Left lung (tissue), 10 donors: ENCODE results near the gene KCNC2. TPM values are rescaled to one million over a fixed set of nuclear protein-coding genes. Genes with fewer than 3 reads are reported as not detected.

Source experiments
- ATAC-seq: fragments of 200-7000 bp; cut with Tn5 transposase; one replicate; pipeline ENCODE4 v1.9.1; 2020; ENCODE audit warnings: moderate library complexity
- DNase-seq, 4 donors: peaks; one replicate each; pipeline ENCODE4 v3.0.0-alpha.2; 2013 to 2020
- H3K27ac ChIP-seq, 2 donors: fragments of 200-600 bp; sonication (generic) in 1 of 2; one replicate each; pipeline versions ENCODE4 v1.5.0 to v1.8.0; 2020 to 2021
- H3K27me3 ChIP-seq, 2 donors: fragments of 200-600 bp; sonication (generic) in 1 of 2; one replicate each; pipeline versions ENCODE4 v1.5.0 to v1.8.0; 2020 to 2021
- H3K36me3 ChIP-seq, 2 donors: fragments of 200-600 bp; sonication (generic) in 1 of 2; one replicate each; pipeline versions ENCODE4 v1.5.0 to v1.8.0; 2020 to 2021
- H3K4me1 ChIP-seq, 2 donors: fragments of 200-600 bp; one replicate each; pipeline ENCODE4 v1.8.0; 2021
- H3K4me3 ChIP-seq, 2 donors: fragments of 200-600 bp; sonication (generic) in 1 of 2; one replicate each; pipeline versions ENCODE4 v1.5.0 to v1.8.0; 2020 to 2021; ENCODE audit warnings: mild to moderate bottlenecking in 1 of 2
- H3K9me3 ChIP-seq, 2 donors: fragments of 200-600 bp; sonication (generic) in 1 of 2; one replicate each; pipeline versions ENCODE4 v1.5.0 to v1.8.0; 2020 to 2021
- intact Hi-C, 2 donors: fragments of 100-400 bp; cut with DNase I; formaldehyde crosslinking; loops; one replicate each; pipeline versions ENCODE4 v1.11.2 to v1.14.2; 2022
- polyA plus RNA-seq, 6 donors: library from polyadenylated mRNA; unstranded; fragments of 120-200 nt; gene quantifications; one replicate each; pipeline ENCODE4 v1.2.1, GENCODE V29; 2013; ENCODE audit not compliant: insufficient read length in 6 of 6
- total RNA-seq, 2 donors: library from RNA; stranded (reverse); fragmentation: NEBNext Ultra II Directional; extraction: Animal tissue kit (Norgen Biotek cat#: 25700); gene quantifications; one replicate each; pipeline ENCODE4 v1.2.1, GENCODE V29; 2021
- TF ChIP-seq, protein P1 (sequence below), 2 donors: fragments of 200-600 bp; sonication (generic) in 1 of 2; IDR thresholded peaks; one replicate each; pipeline versions ENCODE4 v1.5.0 to v1.8.0; 2021; ENCODE audit warnings: antibody characterized with exemption in 2 of 2
- donor health status: DM: no; HTN: yes; CAD: no.
- donor health status: DM: no; HTN: no; CAD: no.

The KCNC2 gene
- total and polyA plus RNA-seq, 8 donors: 0.10 to 0.42 (median 0.24) TPM; not detected in 5

- ATAC-seq: no peak
- no peaks in the 10 kb centered on the region for H3K4me1 ChIP-seq
These were observed 80.4 kb downstream of the KCNC2 start for GRCh38 chr12:75129275-75129674.

GRCh38 chr12:75121036-75121705 is 88.5 kb downstream of the KCNC2 start:
- Histone ChIP-seq H3K4me3 (no peak overlapping the region), H3K27me3 (no peaks in the 10 kb centered on the region), H3K9me3 (no peaks in the 10 kb centered on the region), H3K27ac (no peak overlapping the region), H3K4me1 (no peaks in the 10 kb centered on the region), H3K36me3 (no peaks in the 10 kb centered on the region)
- no peak for ATAC-seq
- TF ChIP-seq, protein P1, sequence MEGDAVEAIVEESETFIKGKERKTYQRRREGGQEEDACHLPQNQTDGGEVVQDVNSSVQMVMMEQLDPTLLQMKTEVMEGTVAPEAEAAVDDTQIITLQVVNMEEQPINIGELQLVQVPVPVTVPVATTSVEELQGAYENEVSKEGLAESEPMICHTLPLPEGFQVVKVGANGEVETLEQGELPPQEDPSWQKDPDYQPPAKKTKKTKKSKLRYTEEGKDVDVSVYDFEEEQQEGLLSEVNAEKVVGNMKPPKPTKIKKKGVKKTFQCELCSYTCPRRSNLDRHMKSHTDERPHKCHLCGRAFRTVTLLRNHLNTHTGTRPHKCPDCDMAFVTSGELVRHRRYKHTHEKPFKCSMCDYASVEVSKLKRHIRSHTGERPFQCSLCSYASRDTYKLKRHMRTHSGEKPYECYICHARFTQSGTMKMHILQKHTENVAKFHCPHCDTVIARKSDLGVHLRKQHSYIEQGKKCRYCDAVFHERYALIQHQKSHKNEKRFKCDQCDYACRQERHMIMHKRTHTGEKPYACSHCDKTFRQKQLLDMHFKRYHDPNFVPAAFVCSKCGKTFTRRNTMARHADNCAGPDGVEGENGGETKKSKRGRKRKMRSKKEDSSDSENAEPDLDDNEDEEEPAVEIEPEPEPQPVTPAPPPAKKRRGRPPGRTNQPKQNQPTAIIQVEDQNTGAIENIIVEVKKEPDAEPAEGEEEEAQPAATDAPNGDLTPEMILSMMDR (IDR thresholded peaks at IDR 0.05): no peak
- peak in 2 of 4 donors; percentile 68 to 69 for DNase-seq
- intact Hi-C loops: no loop called here

More at GRCh38 chr12:75129275-75129674, 80.4 kb downstream of the KCNC2 start:
- TF ChIP-seq, protein P1 (IDR thresholded peaks at IDR 0.05): no peak
- Histone ChIP-seq H3K9me3 (no peaks in the 10 kb centered on the region), H3K27me3 (no peaks in the 10 kb centered on the region), H3K36me3 (no peaks in the 10 kb centered on the region), H3K4me3 (no peak overlapping the region), H3K27ac (no peak overlapping the region)
- intact Hi-C loops: no loop called here
- no peak for DNase-seq

GRCh38 chr12:75120311-75120711 is 89.3 kb downstream of the KCNC2 start:
- no peaks in the 10 kb centered on the region for H3K4me1 ChIP-seq
- no peaks in the 10 kb centered on the region for H3K9me3 ChIP-seq
- TF ChIP-seq, protein P1 (IDR thresholded peaks at IDR 0.05): no peak
- no peak overlapping the region for H3K27ac ChIP-seq
- intact Hi-C loops: no loop called here
- no peaks in the 10 kb centered on the region for H3K36me3 ChIP-seq
- DNase-seq (peak in 2 of 4 donors; percentile 68), ATAC-seq (no peak)
- H3K27me3 ChIP-seq: no peaks in the 10 kb centered on the region
- no peak overlapping the region for H3K4me3 ChIP-seq

DNA sequence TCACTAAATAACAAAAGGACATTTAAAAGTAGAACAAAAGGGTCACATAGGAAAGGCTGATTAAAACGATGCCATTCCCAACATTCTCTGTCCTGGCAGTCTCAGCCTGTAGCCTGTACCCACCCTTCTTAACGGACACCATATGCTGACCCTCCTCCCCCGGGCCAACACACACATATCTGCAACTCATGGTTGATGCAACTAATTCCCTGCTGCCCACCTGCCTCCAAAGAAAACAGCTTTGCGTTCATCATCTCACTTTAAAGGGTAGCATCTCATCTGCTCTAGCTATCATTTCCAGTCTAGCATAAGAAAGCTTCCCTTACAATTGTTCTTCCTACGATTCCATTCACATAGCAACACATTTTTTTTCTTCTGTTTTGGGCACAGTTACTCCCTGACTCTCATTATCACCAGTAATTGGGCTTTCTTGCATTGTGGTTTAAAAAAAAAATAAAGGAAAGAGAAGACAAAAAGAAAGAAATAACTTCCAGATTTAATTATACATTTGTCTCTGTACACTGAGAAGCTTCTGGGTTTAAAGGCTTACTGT is 92.9 kb downstream of the KCNC2 start:
- Histone ChIP-seq H3K27me3 (no peaks in the 10 kb centered on the region), H3K9me3 (no peaks in the 10 kb centered on the region), H3K27ac (no peak overlapping the region), H3K36me3 (no peaks in the 10 kb centered on the region), H3K4me3 (no peak overlapping the region), H3K4me1 (no peaks in the 10 kb centered on the region)
- ATAC-seq (no peak), DNase-seq (no peak)
- intact Hi-C loops: no loop called here
- TF ChIP-seq, protein P1 (IDR thresholded peaks at IDR 0.05): no peak

DNA sequence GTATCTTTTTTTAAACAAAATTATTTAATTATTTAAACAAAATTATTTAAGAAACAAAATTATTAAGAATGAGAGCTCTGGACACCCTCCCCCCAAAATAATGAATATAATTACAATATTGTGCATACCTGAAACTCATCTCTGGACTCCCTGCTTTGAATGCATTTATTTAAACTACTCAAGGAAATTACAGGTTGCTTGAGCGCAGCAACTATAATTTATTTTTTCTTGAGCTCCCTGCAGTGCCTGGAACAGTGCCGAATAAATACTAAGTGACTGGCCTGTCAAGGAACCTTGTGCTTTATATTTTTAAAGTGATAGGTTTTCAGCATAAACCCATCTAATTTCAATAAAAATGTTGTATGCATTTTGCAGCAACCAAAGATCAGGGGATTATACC is 93.9 kb downstream of the KCNC2 start:
- Histone ChIP-seq H3K9me3 (no peaks in the 10 kb centered on the region), H3K27me3 (no peaks in the 10 kb centered on the region), H3K4me1 (no peaks in the 10 kb centered on the region), H3K27ac (no peak overlapping the region), H3K36me3 (no peaks in the 10 kb centered on the region), H3K4me3 (no peak overlapping the region)
- DNase-seq (no peak), ATAC-seq (no peak)
- TF ChIP-seq, protein P1 (IDR thresholded peaks at IDR 0.05): no peak
- intact Hi-C loops: no loop called here
